Measurements from ENCODE around the gene EIF3K.

EIF3K gene

GRCh38 chr19:38644719-38645118 is 25.7 kb downstream of the EIF3K start:
- no peak for DNase-seq (ENCODE audit: low read depth)
- no peak overlapping the region for H3K4me3 ChIP-seq (ENCODE audit: low read depth, low read length)
- TF ChIP-seq, protein P1, sequence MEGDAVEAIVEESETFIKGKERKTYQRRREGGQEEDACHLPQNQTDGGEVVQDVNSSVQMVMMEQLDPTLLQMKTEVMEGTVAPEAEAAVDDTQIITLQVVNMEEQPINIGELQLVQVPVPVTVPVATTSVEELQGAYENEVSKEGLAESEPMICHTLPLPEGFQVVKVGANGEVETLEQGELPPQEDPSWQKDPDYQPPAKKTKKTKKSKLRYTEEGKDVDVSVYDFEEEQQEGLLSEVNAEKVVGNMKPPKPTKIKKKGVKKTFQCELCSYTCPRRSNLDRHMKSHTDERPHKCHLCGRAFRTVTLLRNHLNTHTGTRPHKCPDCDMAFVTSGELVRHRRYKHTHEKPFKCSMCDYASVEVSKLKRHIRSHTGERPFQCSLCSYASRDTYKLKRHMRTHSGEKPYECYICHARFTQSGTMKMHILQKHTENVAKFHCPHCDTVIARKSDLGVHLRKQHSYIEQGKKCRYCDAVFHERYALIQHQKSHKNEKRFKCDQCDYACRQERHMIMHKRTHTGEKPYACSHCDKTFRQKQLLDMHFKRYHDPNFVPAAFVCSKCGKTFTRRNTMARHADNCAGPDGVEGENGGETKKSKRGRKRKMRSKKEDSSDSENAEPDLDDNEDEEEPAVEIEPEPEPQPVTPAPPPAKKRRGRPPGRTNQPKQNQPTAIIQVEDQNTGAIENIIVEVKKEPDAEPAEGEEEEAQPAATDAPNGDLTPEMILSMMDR (IDR thresholded peaks at IDR 0.05; ENCODE audit: control insufficient read depth, extremely low read depth, insufficient read depth), result no peak

GRCh38 chr19:38647368-38647965 is 28.5 kb downstream of the EIF3K start, which contains the start of gene ACTN4:
ACTN4 (plus strand) TSS chr19:38647649; CDS start chr19:38647746, 97 bp downstream.
- H3K4me3 ChIP-seq (ENCODE audit: low read depth, low read length), result peak within 1 kb of the TSS; percentile 100
- DNase-seq (ENCODE audit: low read depth), result peak; percentile 84
- TF ChIP-seq, protein P1 (IDR thresholded peaks at IDR 0.05; ENCODE audit: control insufficient read depth, extremely low read depth, insufficient read depth), result no peak

DNA sequence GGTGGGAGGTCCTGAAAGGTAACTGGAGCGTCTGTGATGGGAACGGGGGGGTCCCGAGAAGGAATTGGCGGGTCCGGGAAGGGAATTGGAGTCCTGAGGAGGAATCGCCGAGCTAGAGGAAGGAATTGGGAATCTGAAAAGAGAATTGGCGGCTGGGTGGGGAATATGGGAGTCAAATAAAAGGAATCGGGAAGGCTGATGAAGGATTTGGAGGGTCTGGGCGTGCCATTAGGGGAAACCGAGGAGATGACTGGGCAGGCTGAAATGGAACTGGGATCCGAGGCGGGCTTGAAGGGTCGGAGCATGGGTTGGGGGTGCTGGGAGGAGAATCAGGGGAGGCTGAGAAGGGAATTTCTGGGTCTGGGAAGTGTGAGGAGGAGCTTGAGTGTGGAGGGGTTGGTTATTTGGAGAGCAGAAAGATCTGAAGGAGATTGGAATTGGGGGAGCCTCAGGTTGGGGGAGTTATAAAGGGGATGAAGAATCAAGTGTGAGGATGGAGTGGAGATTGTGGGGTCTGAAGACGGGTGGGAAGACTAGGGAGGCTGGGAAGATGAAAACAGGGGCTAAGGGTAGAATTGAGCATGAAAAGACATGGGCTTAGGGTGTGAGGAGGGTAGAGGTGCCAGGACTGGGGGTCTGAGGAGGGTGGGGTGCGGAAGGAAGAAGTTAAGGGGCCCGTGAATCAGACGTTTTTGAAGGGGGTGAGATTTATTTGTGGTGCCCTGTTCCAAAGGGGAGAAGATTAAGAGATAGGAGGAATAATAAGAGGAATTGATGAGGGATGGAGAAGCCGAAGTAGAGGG is 29.2 kb downstream of the EIF3K start:
- TF ChIP-seq, protein P1 (IDR thresholded peaks at IDR 0.05; ENCODE audit: control insufficient read depth, extremely low read depth, insufficient read depth), result no peak
- no peak for DNase-seq (ENCODE audit: low read depth)
- H3K4me3 ChIP-seq (ENCODE audit: low read depth, low read length), result peak overlapping the region; percentile 100

- TF ChIP-seq, protein P1 (IDR thresholded peaks at IDR 0.05; ENCODE audit: control insufficient read depth, extremely low read depth, insufficient read depth), result no peak
- peak overlapping the region; percentile 100 for H3K4me3 ChIP-seq (ENCODE audit: low read depth, low read length)
- DNase-seq (ENCODE audit: low read depth), result no peak
These were observed 29.8 kb downstream of the EIF3K start for GRCh38 chr19:38648769-38649304.

DNA sequence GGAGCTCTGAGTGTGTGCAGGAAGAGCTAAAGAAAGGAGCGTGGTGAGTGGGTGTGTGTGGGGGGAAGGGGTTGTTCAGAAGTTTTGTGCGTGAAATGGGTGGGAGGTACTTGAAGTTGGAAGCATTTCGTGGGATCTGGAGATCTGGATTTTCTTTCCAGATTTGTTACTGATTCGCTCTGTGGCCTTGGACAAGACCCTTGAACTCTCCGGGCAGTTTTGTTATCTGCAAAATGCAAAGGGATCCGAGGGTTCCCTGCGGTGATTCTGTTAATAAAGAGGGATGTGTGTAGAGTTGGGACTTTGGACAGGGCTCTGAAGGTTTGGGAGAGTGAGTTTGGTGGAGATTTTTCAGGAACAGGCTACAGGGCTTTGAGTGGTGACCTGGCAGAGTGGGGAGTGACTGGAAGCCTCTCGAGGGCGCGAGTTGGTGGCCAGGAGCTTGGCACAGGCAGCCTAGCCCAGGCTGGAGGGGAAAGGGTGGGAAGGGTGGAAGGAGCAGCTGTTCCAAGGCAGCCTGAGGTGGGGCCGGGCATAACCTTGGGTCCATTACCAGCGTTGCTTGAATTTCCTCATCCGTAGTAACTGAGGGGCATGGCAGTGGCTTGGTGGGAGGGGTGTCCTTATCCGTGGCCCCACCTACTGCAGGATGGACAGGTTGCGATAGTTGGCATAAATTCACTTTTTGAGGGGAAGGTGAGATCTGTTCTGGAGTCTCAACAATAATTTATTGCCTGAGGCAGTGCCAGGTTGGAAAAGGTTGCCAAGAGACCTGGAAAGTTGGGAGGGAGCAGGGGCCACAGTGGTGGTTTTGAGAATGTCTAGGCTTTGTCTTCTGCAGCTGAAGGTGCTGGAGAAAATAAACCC is 30.6 kb downstream of the EIF3K start:
- TF ChIP-seq, protein P1 (IDR thresholded peaks at IDR 0.05; ENCODE audit: control insufficient read depth, extremely low read depth, insufficient read depth), result no peak
- peak overlapping the region; percentile 100 for H3K4me3 ChIP-seq (ENCODE audit: low read depth, low read length)
- peak; percentile 66 for DNase-seq (ENCODE audit: low read depth)

DNA sequence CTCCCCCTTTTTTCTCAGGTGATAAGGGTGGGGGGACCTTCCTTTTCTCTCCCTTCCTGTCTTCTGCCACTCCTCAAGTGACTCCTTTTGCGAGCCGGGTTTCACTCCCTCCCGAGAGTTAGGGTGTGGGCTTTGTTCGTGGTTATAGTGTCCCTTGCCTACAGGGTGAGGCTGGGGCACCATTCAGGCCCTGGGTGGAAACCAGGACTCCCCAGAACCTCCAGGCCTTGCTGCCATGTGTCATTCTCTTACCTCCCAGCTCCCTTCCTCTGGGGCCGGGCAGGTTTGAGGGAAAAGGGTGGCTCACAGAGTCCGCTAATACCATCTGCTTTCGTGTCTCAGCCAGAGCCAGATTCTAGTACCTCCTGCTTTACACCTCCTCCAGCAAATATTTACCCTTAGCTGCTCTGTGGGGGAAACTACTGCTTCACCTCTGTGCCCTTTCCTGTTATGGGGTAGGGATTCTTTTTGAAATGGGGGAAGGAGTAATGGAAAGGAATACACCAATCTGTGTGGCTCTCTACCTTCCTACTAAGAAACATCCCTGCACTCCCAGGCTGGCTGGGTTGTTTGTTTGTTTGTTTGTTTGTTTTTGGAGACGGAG is 31.3 kb downstream of the EIF3K start:
- peak overlapping the region; percentile 100 for H3K4me3 ChIP-seq (ENCODE audit: low read depth, low read length)
- no peak for DNase-seq (ENCODE audit: low read depth)

More for the DNA sequence above, 31.3 kb downstream of the EIF3K start:
- TF ChIP-seq, protein P1 (IDR thresholded peaks at IDR 0.05; ENCODE audit: control insufficient read depth, extremely low read depth, insufficient read depth), result no peak
